K562 (cell line): Measurements from ENCODE around the gene FAM118B.

Experiments
- EP300 ChIP-seq: IDR thresholded peaks from 2 replicates; pipeline ENCODE4 v1.6.1; 2012; ENCODE audit warnings: low read length, improper control_type of control experiment
- HDAC1 ChIP-seq, 2 experiments: fragments of 450-650 bp; IDR thresholded peaks; 2 replicates each; pipeline ENCODE4 v1.6.1; 2016 to 2017; ENCODE audit warnings: inconsistent platforms in 1 of 2, mild to moderate bottlenecking in 1 of 2, moderate library complexity in 1 of 2
- HNRNPL ChIP-seq: fragments of 200-400 bp; formaldehyde crosslinking; IDR thresholded peaks from 2 replicates; pipeline ENCODE4 v1.6.1; 2017; ENCODE audit warnings: low read depth, mild to moderate bottlenecking, low read length
- JUND ChIP-seq, 2 experiments: IDR thresholded peaks; 2 replicates in 1 of 2; 3 replicates in 1 of 2; pipeline ENCODE4 v1.6.1; 2011; ENCODE audit warnings: borderline replicate concordance in 2 of 2, low read depth in 2 of 2, low read length in 2 of 2, improper control_type of control experiment in 1 of 2, missing biosample characterization in 1 of 2, missing genetic modification characterization in 1 of 2, missing genetic modification reagents in 1 of 2
- NR3C1 ChIP-seq: sonication (generic); formaldehyde crosslinking; IDR thresholded peaks from 2 replicates; pipeline ENCODE4 v1.8.1; 2022; ENCODE audit warnings: missing genetic modification reagents
- POLR2AphosphoS5 ChIP-seq: IDR thresholded peaks from 2 replicates; pipeline ENCODE4 v1.6.1; 2011; ENCODE audit warnings: mild to moderate bottlenecking, low read depth, low read length, moderate library complexity; ENCODE audit not compliant: control insufficient read depth, insufficient read depth
- RAD21 ChIP-seq, 2 experiments: fragments of 250-450 bp in 1 of 2; fragments of 450-650 bp in 1 of 2; sonication (Bioruptor Pico) in 1 of 2; formaldehyde crosslinking in 1 of 2; IDR thresholded peaks in 1 of 2; conservative IDR thresholded peaks in 1 of 2; 2 replicates each; pipeline versions ENCODE4 v1.4.0 to v1.8.0; 2020 to 2022; ENCODE audit warnings: mild to moderate bottlenecking in 2 of 2, moderate library complexity in 1 of 2
- TF ChIP-seq, protein P1 (sequence below): fragments of 450-650 bp; IDR thresholded peaks from 2 replicates; pipeline ENCODE4 v1.6.1; 2016; ENCODE audit warnings: missing biosample characterization, missing genetic modification characterization
- TF ChIP-seq, protein P2 (sequence below), 3 experiments: IDR thresholded peaks in 2 of 3; conservative IDR thresholded peaks in 1 of 3; 2 replicates each; pipeline ENCODE4 v1.5.1; 2011 to 2012; ENCODE audit warnings: low read length in 3 of 3, mild to moderate bottlenecking in 3 of 3, control low read depth in 2 of 3, improper control_type of control experiment in 1 of 3, inconsistent platforms in 1 of 3, low read depth in 1 of 3, mixed read lengths in 1 of 3, moderate library complexity in 1 of 3; ENCODE audit not compliant: insufficient read depth in 2 of 3

DNA sequence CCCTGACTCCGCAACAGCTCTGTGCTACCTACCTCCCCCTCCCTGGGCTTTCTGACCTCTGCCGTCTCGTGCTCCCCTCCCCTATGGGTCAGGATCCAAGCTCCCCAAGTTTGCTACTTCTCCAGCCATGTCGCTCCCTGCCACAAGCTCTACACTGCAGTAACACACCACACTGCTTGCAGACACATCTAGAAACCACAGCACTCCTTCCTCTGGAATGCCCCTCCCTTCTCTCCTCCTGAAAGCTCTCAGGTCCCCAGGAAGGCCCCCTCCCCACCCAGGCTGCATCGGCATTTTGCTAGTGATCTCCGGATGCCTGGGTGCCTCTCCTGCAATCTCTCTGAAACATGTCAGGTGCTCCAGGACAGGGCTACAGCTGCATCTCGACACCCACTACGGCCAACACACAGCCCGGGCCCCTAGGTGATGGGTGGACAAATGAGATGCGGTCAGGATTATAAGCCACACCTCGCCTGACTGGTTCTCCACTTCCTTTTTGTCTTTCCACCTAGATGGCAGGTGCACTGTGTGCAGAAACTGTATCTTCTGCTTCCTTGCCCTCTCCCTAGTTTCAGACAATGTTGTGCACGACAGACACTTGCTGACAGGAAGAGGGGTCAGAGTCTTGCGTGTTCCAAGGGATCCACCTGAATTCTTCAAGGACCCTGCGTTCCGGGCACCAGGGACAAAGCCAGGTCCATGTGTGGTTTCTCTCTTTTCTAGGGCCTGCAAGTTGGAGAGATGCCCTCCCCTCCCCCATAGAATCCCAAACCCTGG is 23.1 kb upstream of the FAM118B start:
- no peak for TF ChIP-seq EP300
- TF ChIP-seq, protein P1, sequence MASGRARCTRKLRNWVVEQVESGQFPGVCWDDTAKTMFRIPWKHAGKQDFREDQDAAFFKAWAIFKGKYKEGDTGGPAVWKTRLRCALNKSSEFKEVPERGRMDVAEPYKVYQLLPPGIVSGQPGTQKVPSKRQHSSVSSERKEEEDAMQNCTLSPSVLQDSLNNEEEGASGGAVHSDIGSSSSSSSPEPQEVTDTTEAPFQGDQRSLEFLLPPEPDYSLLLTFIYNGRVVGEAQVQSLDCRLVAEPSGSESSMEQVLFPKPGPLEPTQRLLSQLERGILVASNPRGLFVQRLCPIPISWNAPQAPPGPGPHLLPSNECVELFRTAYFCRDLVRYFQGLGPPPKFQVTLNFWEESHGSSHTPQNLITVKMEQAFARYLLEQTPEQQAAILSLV (tag), result no peak
- TF ChIP-seq, protein P2, sequence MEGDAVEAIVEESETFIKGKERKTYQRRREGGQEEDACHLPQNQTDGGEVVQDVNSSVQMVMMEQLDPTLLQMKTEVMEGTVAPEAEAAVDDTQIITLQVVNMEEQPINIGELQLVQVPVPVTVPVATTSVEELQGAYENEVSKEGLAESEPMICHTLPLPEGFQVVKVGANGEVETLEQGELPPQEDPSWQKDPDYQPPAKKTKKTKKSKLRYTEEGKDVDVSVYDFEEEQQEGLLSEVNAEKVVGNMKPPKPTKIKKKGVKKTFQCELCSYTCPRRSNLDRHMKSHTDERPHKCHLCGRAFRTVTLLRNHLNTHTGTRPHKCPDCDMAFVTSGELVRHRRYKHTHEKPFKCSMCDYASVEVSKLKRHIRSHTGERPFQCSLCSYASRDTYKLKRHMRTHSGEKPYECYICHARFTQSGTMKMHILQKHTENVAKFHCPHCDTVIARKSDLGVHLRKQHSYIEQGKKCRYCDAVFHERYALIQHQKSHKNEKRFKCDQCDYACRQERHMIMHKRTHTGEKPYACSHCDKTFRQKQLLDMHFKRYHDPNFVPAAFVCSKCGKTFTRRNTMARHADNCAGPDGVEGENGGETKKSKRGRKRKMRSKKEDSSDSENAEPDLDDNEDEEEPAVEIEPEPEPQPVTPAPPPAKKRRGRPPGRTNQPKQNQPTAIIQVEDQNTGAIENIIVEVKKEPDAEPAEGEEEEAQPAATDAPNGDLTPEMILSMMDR (IDR thresholded peaks at IDR 0.05 in 2 of 3, conservative IDR thresholded peaks at IDR 0.05 in 1 of 3; ENCODE audit: insufficient read depth in 2 of 3, low read depth in 1 of 3, low read length in 3 of 3), result no peak
- TF ChIP-seq HNRNPL, result no peak
- no peak for TF ChIP-seq POLR2AphosphoS5
- TF ChIP-seq HDAC1 (IDR thresholded peaks at IDR 0.05), result no peak
- TF ChIP-seq NR3C1 (CRISPR knock-in tag), result no peak
- TF ChIP-seq JUND (IDR thresholded peaks at IDR 0.05; ENCODE audit: borderline replicate concordance, low read depth, low read length), result no peak
- no peak for TF ChIP-seq JUND (tag; IDR thresholded peaks at IDR 0.05; ENCODE audit: borderline replicate concordance, low read depth, low read length)
- TF ChIP-seq RAD21 (CRISPR knock-in tag; conservative IDR thresholded peaks at IDR 0.05 in 1 of 2, IDR thresholded peaks at IDR 0.05 in 1 of 2), result no peak
